ENCODE data around the gene ZDHHC18. TPM values are rescaled to one million over a fixed set of nuclear protein-coding genes. Genes with fewer than 3 reads are reported as not detected.

ZDHHC18 gene
- total RNA-seq, 1 donor from 2014 or later = 11.8 TPM

DNA sequence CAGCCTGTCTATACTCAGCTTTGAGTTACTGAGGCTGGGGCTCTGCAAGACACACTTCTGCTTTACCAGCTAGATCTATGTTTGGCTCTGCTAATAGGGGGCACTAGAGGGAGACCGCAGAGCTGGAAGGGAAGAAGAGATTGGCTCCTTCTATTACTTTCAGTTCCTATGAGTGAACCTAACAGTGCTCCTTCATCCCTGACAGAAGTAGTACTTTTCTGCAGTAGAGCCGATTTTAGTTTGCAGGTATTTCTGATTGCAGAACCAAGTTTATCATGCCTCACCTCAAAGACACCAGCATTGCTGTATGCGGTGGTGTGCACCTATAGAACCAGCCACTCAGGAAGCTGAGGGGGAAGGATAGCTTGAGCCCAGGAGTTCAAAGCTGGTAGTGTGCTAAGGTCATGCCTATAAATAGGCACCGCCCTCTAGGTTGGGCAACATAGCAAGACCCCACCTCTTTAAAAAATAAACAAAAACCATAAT is 5.7 kb upstream of the ZDHHC18 start:
- intact Hi-C loops (cut with micrococcal nuclease) = no loop called here
- Histone ChIP-seq H3K27me3 (ENCODE audit: low read depth) (no peaks in the 10 kb centered on the region), H3K27ac (replicated peaks) (no peak overlapping the region), H3K36me3 (no peaks in the 10 kb centered on the region), H3K9me3 (replicated peaks) (no peaks in the 10 kb centered on the region), H3K4me1 (peaks cover 3% of the 10 kb centered on the region), H3K4me3 (no peak overlapping the region)
- no peak for DNase-seq
- TF ChIP-seq, protein P1, sequence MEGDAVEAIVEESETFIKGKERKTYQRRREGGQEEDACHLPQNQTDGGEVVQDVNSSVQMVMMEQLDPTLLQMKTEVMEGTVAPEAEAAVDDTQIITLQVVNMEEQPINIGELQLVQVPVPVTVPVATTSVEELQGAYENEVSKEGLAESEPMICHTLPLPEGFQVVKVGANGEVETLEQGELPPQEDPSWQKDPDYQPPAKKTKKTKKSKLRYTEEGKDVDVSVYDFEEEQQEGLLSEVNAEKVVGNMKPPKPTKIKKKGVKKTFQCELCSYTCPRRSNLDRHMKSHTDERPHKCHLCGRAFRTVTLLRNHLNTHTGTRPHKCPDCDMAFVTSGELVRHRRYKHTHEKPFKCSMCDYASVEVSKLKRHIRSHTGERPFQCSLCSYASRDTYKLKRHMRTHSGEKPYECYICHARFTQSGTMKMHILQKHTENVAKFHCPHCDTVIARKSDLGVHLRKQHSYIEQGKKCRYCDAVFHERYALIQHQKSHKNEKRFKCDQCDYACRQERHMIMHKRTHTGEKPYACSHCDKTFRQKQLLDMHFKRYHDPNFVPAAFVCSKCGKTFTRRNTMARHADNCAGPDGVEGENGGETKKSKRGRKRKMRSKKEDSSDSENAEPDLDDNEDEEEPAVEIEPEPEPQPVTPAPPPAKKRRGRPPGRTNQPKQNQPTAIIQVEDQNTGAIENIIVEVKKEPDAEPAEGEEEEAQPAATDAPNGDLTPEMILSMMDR (IDR thresholded peaks at IDR 0.05; ENCODE audit: borderline replicate concordance) = no peak

DNA sequence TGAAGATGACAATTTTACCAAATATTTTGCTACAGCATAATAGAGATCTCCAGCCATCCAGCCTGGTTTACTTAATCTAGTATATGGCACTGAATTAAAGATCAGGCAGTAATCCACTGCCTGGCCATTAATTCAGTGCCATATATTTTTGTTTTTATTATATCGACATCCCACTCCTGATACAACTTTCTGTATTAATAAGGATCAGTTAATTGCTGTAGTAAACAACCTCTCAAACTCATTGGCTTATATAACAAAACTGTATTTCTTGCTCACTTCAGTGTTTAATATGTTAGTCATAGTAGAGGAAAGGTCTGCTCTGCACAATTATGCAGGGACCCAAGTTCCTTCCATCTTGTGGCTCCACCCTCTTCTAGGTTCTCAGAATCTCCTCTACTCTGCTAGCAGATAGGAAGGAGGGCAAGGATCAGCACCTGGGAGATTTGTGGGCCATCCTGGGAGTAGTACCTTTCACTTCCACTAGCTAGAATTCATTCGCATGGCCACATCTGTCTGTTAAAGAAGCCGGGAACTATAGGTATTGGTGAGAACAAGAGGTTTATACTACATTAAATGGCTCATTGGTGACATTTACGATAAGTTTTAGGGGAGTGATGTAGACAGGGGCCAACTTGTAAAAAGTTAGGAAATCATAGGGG is 3.6 kb upstream of the ZDHHC18 start:
- Histone ChIP-seq H3K27ac (replicated peaks) (no peak overlapping the region), H3K36me3 (no peaks in the 10 kb centered on the region), H3K27me3 (ENCODE audit: low read depth) (no peaks in the 10 kb centered on the region), H3K4me1 (peaks cover 19% of the 10 kb centered on the region), H3K9me3 (replicated peaks) (no peaks in the 10 kb centered on the region), H3K4me3 (no peak overlapping the region)
- no peak for DNase-seq
- intact Hi-C loops (cut with micrococcal nuclease) = no loop called here
- TF ChIP-seq, protein P1 (IDR thresholded peaks at IDR 0.05; ENCODE audit: borderline replicate concordance) = no peak

DNA sequence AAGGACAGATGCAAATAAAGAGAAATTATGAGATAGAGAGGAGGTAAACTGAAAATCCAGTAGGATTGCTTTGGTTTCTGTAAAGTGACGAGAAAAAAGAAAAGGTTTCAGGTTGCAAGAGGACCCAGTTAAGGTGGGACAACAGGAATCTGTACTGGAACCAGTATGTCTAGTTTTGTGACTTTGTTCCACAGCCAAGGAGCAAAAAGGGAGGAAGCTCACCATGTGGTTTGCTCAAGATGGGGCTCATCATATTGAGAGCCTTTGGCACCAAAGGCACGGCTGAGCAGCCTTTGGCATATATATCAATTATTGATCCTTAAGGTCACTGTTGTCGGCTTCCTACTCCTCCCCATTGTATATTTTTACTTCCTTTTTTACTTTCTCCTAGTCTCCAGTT is 1.8 kb upstream of the ZDHHC18 start:
- TF ChIP-seq, protein P1 (IDR thresholded peaks at IDR 0.05; ENCODE audit: borderline replicate concordance) = no peak
- peaks cover 38% of the 10 kb centered on the region for H3K4me1 ChIP-seq
- H3K36me3 ChIP-seq = no peaks in the 10 kb centered on the region
- DNase-seq = no peak
- H3K27ac ChIP-seq (replicated peaks) = no peak overlapping the region
- H3K4me3 ChIP-seq = no peak overlapping the region
- H3K9me3 ChIP-seq (replicated peaks) = no peaks in the 10 kb centered on the region
- intact Hi-C loops (cut with micrococcal nuclease) = no loop called here
- no peaks in the 10 kb centered on the region for H3K27me3 ChIP-seq (ENCODE audit: low read depth)

DNA sequence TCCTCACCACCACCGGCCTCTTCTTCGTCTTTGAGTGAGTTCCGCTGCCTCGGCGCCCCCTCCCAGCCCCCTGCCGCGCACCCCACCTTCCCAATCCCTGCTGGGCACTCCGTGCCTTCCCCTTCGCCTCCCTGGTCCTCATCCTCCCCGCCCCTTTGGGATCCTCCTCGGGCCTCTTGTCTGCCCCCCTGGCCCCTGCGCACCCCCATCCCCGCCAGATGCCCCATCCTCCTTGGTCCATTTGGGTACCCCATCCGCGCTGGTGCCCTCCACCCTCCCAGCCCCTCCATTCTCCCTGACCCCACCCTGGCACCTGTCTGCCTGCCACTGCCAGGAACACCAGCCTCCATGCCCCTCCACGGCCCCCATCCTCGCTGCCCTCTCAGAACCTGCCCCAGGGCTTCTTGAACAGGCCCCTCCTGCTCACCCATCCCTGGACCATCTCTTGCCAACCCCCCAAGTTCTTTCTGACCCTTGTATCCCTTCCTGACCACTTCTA is 667 bp downstream of the ZDHHC18 start:
- no peak for DNase-seq
- intact Hi-C loops (cut with micrococcal nuclease) = no loop called here

DNA sequence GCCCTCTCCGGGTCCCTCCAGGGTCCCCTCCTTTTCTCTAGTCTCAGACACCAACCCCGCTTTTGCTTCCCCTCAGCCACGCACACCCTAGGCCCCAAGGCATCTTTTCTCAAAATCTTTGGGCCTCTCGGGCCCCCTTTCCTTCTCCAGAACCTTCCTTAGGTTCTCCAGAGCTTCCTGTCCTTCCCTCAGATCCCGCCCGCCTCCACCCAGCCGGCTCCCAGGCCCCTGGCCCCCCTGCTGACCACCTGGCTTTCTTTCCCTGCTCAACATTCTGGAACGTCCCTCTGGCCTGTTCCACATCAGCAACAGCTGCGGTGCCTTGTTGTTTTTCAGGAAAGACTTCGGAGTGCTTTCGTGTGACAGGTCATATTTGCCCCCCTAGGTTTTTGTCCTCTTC is 1.2 kb downstream of the ZDHHC18 start:
- H3K27me3 ChIP-seq (ENCODE audit: low read depth) = no peaks in the 10 kb centered on the region
- TF ChIP-seq, protein P1 (IDR thresholded peaks at IDR 0.05; ENCODE audit: borderline replicate concordance) = no peak
- H3K9me3 ChIP-seq (replicated peaks) = no peaks in the 10 kb centered on the region
- H3K4me1 ChIP-seq = peaks cover 46% of the 10 kb centered on the region
- H3K36me3 ChIP-seq = peaks cover 12% of the 10 kb centered on the region
- peak overlapping the region; percentile 88 for H3K4me3 ChIP-seq
- intact Hi-C loops (cut with micrococcal nuclease) = no loop called here
- peak overlapping the region; percentile 86 for H3K27ac ChIP-seq (replicated peaks)
- DNase-seq = no peak

More for the DNA sequence above, 667 bp downstream of the ZDHHC18 start:
- TF ChIP-seq, protein P1 (IDR thresholded peaks at IDR 0.05; ENCODE audit: borderline replicate concordance) = no peak
- Histone ChIP-seq H3K4me3 (peak overlapping the region; percentile 88), H3K4me1 (peaks cover 46% of the 10 kb centered on the region), H3K36me3 (peaks cover 7% of the 10 kb centered on the region), H3K27ac (replicated peaks) (peak overlapping the region; percentile 86), H3K27me3 (ENCODE audit: low read depth) (no peaks in the 10 kb centered on the region), H3K9me3 (replicated peaks) (no peaks in the 10 kb centered on the region)
